Ramos (cell line): ENCODE measurements around the gene KLHDC4.

Experiments
- in situ Hi-C: fragments of 300-500 bp; cut with MboI; formaldehyde crosslinking; loops from one replicate; pipeline ENCODE4 v1.14.3; 2022; ENCODE audit warnings: low sequenced_read_pairs; ENCODE audit not compliant: unreplicated experiment

KLHDC4 gene

DNA sequence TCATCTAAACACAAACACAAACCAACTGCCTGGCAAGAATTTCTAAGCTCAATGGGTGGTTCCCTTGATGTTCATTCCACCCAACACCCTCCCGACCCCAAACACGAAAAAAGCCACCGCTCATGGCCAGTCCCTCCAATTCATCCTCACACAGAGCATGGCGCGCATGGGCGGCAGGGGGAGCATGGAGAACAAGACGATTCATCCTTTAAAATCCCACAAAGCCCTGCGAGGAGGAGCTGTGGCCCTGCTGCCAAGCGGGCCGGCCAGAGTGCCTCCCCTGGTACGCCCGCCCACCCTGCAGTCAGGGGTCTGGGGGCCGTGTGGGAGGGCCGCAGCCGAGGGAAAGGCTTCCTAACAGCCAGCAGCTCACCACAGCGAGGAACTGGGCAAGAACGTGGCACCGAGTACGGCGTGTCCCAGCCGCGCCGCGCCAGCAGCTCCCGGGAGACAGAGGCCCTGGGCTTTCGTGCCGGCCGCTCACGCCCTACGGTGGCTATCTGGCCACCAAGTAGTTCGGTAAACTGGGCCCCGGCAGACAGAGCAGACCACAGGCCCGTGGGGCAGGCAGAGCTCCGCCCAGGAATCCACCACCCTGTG is 60.9 kb downstream of the KLHDC4 start:
- in situ Hi-C loops = no loop called here

GRCh38 chr16:87703835-87704375 is 61.9 kb downstream of the KLHDC4 start:
- in situ Hi-C loops = no loop called here

DNA sequence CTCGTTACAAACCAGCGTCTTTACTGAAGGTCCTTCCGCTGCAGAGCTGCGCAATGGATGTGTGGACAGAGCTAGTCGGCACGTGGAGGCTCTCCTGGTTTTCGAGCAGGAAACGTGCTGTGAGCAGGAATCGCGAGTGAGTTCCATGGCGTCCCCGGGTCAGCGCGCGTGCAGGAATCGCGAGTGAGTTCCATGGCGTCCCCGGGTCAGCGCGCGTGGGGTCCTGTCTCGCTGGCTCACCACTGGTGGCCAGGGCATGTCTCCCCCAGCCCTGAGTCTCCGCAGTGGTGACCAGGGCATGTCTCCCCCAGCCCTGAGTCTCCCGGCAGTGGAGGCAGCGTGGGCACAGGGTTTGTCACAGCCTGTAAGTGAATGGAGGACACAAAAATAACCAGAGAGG is 62.7 kb downstream of the KLHDC4 start:
- in situ Hi-C loops = no loop called here

GRCh38 chr16:87702325-87702811 is 63.4 kb downstream of the KLHDC4 start:
- in situ Hi-C loops = no loop called here

DNA sequence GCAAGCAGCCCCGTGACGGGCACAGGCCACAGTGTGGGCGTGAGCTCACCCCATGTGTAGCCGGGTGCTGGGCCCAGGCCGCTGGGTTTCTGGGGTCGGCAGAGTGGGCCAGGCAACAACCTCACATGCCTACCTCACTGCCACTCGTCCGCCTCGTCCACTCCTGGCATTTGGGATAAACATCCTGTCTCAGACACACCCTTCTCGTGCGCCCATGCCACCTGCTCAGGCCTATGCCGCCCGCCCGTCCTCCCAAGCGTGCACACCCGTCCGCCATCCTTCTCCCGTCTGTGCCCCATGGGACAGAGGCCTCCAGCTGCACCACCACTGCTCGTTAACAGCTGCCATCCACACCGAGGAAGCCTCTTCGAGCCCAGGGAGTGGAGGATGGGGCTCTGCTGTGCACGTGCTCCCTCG is 64.3 kb downstream of the KLHDC4 start:
- in situ Hi-C loops = no loop called here

GRCh38 chr16:87701078-87701460 is 64.7 kb downstream of the KLHDC4 start:
- in situ Hi-C loops = no loop called here

DNA sequence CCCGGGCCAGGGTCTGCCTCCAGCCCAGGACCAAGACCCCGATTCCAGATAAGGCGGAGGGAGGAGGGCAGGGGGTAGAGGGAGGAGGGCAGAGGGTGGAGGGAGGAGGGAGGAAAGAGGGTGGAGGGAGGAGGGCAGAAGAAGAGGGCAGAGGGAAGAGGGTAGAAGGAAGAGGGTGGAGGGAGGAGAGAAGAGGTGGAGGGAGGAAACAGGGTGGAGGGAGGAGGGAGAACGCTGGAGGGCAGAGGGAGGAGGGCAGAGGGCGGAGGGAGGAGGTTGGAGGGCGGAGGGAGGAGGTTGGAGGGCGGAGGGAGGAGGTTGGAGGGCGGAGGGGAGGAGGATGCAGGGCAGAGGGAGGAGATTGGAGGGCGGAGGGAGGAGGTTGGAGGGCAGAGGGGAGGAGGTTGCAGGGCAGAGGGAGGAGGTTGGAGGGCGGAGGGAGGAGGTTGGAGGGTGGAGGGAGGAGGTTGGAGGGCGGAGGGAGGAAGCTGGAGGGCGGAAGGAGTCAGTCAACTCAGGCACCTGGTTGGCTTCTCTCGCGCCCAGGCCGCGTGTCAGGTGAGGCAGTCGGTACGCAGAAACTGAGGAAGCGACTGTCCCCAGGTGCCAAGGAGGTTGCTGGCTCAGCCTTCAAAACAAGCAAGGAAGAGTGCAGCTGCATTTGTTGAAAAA is 65.2 kb downstream of the KLHDC4 start:
- in situ Hi-C loops = no loop called here

- in situ Hi-C loops = no loop called here
Observed at GRCh38 chr16:87698676-87699199, 67.0 kb downstream of the KLHDC4 start.

- in situ Hi-C loops = no loop called here
Observed at GRCh38 chr16:87698241-87698640, 67.5 kb downstream of the KLHDC4 start.

GRCh38 chr16:87697792-87698191 is 68.0 kb downstream of the KLHDC4 start:
- in situ Hi-C loops = no loop called here

- in situ Hi-C loops = no loop called here
Observed at GRCh38 chr16:87697256-87697655, 68.5 kb downstream of the KLHDC4 start.

DNA sequence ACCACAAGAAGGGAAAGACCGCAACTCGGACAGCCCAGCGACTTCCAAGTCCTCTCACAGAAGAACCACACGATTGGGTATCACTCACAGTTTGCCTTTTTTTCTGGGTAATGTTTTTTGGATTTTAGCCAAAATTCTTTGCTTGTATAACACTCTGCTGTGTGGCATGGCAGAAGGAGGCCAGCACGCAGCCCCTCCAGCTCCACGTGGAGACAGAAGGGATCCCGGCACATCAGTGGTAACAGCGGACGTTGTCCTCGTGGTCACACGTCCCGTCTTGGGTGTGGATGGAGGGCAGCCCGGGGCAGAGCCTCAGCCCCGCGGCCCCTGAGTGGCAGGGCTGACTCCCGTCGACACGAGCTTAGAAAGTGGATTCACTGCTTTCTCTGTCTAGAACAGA is 69.1 kb downstream of the KLHDC4 start:
- in situ Hi-C loops = no loop called here

DNA sequence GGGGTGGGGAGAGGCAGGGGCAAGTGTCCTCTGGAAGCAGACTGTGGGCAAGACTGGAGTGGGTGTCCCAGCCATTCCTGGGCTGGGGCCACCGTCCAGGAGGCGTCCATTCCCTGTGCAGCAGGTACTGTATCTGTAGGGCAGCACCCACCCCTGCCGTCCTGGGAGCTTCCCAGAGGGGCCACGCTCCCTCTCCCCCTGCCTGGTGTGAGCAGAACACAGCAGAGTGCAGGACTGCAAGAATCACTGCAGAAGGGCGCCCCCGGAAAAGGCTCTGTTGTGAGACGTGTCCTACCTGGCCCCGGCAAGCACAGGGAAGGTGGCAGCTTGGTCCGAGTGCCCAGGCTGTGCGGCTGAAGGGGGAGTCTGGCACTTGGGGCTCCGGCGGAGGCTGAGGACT is 70.3 kb downstream of the KLHDC4 start:
- in situ Hi-C loops = no loop called here

- in situ Hi-C loops = no loop called here
Observed at GRCh38 chr16:87694441-87695125, 71.2 kb downstream of the KLHDC4 start.

DNA sequence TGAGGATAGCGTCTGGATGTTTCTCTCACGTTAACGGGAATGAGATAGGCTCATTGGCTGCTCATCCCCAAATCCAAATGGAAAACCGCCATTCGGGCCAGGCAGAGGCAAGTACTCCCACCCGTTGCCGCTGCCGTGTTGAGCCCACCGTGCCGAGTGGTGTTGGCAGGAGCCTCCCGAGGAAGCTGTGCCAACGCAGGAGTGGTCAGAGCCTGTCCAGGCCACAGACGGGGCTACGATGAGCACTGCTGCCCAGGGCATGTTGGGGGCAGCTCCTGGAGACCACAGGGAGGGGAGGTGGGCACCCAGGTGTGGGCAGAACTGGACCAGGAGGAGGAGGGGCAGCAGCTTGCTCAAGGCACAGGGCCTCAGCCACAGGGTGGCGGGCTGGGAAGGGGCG is 72.0 kb downstream of the KLHDC4 start:
- in situ Hi-C loops = no loop called here

DNA sequence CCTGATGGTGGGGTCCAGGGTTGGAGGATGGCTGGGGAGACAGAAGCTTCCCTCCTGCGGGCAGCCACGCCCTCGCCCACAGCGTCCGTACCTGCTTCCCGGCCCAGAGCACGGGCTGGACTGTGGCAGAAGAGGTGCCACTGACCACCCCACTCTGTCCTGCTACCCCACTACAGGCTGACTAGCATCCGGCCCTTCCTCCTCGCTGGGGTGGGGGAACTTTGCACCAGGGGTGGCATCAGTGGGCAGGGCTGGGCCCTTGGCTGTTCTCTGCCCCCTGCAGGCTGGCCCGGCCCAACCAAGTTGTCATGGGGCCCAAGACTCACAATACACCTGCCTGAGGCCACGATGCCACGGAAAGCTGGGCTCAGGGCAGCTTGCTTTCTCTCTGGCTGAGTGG is 73.0 kb downstream of the KLHDC4 start:
- in situ Hi-C loops = no loop called here

GRCh38 chr16:87692176-87692575 is 73.6 kb downstream of the KLHDC4 start:
- in situ Hi-C loops = no loop called here

- in situ Hi-C loops = no loop called here
Observed at GRCh38 chr16:87691686-87692079, 74.1 kb downstream of the KLHDC4 start.

DNA sequence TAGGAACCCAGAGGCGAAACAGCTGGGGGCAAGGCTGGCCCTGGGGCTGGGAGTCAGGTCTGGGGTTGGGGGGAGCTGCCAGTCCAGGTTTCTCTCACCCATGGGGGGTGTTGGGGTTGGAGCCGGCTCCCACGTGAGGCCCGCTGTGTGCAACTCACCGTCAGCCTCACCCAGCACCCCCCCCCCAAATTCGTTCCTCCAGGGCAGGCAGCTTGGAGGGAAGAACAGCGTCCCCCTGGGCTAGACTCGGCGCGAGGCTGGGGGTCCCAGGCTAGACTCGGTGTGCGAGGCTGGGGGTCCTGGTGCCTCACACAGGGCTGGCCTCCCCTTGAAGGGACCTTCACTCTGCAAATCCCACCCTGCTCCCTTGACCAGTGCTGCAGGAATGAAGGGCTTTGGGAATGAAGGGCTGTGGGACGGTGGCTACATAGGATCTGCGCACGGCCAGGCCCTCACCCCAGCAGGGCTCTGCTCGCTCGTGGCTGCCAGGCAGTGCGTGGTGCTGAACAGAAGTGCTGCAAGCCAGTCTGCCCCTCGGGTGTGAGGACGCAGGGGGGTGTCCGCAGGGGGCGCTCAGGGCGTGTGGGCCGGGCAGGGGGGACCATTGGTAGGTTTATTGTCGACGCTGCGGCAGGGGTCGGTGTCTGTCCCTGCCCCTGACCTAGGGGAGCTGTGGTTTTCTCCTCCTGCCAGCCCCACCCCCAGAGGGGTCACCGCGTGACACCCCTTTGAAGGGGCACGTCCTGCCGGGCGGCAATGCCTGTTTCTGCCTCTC is 74.7 kb downstream of the KLHDC4 start:
- in situ Hi-C loops = no loop called here

- in situ Hi-C loops = no loop called here
Observed at GRCh38 chr16:87689956-87690465, 75.8 kb downstream of the KLHDC4 start.
